Stimulated activated memory B cell treated with anti-CD40 and anti-IgM and Interleukin-4, amounts not matched to agents 10 μg/mL and 1 μg/mL and 100 μg/mL, for 72 hours (primary cell): ENCODE data around the gene MXRA7.

Source experiments
- ATAC-seq: fragments of 150-1000 bp; cut with Tn5 transposase; 2 replicates; pipeline ENCODE4 v1.10.0; 2021
- H3K27ac Mint-ChIP-seq: one replicate; pipeline ENCODE4 v1.8.0; 2022; ENCODE audit warnings: mild to moderate bottlenecking, mixed read lengths
- H3K27me3 Mint-ChIP-seq: one replicate; pipeline ENCODE4 v1.8.0; 2022; ENCODE audit warnings: mixed read lengths
- H3K36me3 Mint-ChIP-seq: one replicate; pipeline ENCODE4 v1.8.0; 2022; ENCODE audit warnings: mixed read lengths
- H3K4me1 Mint-ChIP-seq: one replicate; pipeline ENCODE4 v1.8.0; 2022; ENCODE audit warnings: mixed read lengths
- H3K4me3 Mint-ChIP-seq: one replicate; pipeline ENCODE4 v1.8.0; 2022; ENCODE audit warnings: mild to moderate bottlenecking, moderate library complexity, mixed read lengths
- H3K9me3 Mint-ChIP-seq: one replicate; pipeline ENCODE4 v1.8.0; 2022; ENCODE audit warnings: mixed read lengths

Gene MXRA7

DNA sequence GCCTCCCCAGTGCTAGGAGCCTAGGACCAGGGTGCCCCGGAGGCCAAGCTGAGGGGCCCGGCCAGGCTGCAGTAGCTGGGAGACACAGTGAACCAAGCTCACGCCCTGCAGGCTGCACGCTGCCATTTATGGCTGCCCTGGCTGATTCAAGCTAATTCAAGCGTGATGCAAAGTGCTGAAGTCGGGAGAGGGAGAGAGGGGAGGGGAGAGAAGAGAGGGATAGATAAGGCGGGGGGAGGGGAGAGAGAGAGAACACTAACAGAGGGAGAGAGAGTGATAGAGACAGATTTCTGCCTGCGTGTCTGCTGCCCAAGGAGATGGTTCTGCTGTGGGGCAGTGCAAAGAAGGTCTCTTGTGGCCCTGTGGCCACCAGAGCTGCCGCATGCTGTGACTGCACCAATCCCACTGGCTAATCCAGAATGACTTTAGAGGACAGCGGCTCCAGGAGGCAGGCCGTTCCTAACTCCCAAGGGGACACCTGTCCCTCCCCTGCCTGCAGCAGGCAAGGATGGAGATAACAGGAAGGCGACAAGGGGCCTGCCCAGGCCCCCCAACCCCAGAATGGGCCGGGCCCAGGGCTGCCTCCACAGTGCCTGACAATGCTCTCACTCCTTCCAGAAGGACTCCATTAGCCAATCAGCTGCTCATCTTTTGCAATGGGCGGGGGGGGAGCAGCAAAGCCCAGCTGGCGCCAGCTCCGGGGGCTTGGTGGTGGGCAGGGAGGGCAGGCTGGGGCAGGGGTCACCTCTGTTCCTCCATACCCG is 12.9 kb downstream of the MXRA7 start:
- H3K4me3 Mint-ChIP-seq = no peak overlapping the region

DNA sequence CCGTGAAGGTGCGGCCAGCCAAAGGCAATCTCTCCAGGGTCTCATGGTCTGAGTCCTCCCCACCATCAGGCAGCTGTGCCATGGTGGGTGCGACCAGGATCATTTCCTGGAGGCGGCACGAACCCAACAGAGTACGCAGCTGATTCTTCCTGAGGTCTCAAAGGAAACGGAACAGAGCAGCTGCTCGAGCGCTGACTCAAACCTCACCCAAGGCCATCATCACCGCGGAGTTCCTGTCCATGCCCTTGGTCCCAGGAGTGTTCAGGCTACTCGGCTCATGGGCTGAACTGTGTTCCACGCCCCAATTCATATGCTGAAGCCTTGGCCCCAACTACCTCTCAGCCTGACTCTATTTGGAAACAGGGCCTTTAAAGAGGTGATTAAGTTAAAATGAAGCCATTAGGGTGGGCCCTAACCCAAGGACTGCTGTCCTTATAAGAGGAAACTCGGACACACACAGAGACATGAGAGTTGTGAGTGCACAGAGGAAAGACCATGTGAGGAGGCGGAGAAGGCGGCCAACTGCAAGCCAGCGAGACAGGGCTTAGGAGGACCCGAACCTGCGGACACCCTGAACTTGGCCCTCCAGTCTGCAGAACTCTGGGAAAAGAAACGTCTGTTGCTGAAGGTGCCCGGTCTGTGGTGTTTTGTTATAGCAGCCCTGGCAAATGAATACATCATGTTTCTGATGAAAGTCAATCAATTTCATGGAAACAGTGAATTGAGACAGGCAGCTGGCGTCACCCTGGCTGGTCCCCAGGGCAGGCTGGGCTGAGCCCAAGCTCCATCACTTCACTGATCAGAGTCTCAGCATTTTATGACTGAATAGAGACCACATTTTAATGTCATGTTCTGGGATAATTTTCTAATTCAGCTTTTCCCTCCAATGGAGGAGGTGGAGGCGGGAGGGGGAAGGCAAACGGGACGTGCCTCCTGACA is 13.7 kb downstream of the MXRA7 start:
- no peaks in the 10 kb centered on the region for H3K36me3 Mint-ChIP-seq
- H3K27me3 Mint-ChIP-seq = peaks cover 42% of the 10 kb centered on the region
- H3K4me1 Mint-ChIP-seq = peaks cover 33% of the 10 kb centered on the region
- peak; percentile 90 for ATAC-seq
- H3K4me3 Mint-ChIP-seq = peak overlapping the region; percentile 3
- no peaks in the 10 kb centered on the region for H3K9me3 Mint-ChIP-seq
- no peak overlapping the region for H3K27ac Mint-ChIP-seq

More for the DNA sequence above, 12.9 kb downstream of the MXRA7 start:
- H3K9me3 Mint-ChIP-seq = no peaks in the 10 kb centered on the region
- no peak overlapping the region for H3K27ac Mint-ChIP-seq
- H3K27me3 Mint-ChIP-seq = peaks cover 42% of the 10 kb centered on the region
- no peak for ATAC-seq
- H3K36me3 Mint-ChIP-seq = no peaks in the 10 kb centered on the region
- H3K4me1 Mint-ChIP-seq = peaks cover 33% of the 10 kb centered on the region

DNA sequence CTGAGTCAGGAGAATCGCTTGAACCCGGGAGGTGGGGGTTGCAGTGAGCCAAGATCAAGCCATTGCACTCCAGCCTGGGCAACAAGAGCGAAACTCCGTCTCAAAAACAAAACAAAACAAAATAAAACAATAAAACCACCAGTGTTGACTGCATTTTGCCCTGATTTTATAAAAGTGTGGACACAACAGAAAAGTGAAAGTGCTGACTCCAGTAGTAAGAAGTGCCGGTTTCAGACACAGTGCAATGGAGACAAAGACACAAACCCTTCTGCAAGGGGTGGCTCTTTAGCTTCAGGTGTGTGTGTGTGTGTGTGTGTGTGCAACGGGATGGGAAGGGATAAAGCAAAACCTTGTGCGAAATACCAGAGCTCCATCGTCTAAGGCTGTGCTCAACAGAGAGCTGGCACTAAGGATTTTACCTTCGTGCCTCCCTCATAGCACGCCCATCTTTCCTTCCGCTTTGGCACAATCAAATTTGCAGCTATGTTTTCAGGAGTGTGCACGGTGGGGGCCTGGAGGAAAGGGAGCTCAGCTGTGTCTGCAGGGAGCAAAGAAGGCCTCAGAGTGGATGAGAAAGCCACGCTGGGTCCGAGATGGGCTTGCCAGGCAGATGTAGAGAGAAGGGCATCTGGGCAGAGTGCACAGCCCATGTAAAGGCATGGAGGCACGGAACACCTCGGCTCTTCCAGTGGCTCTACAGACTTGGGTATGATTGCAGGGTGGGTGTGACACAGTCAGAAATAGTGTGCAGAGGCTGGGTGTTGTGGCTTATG is 15.5 kb downstream of the MXRA7 start:
- no peaks in the 10 kb centered on the region for H3K36me3 Mint-ChIP-seq
- no peak overlapping the region for H3K4me3 Mint-ChIP-seq
- H3K27ac Mint-ChIP-seq = no peak overlapping the region
- no peaks in the 10 kb centered on the region for H3K9me3 Mint-ChIP-seq
- peaks cover 27% of the 10 kb centered on the region for H3K4me1 Mint-ChIP-seq
- H3K27me3 Mint-ChIP-seq = peaks cover 42% of the 10 kb centered on the region
- ATAC-seq = no peak

DNA sequence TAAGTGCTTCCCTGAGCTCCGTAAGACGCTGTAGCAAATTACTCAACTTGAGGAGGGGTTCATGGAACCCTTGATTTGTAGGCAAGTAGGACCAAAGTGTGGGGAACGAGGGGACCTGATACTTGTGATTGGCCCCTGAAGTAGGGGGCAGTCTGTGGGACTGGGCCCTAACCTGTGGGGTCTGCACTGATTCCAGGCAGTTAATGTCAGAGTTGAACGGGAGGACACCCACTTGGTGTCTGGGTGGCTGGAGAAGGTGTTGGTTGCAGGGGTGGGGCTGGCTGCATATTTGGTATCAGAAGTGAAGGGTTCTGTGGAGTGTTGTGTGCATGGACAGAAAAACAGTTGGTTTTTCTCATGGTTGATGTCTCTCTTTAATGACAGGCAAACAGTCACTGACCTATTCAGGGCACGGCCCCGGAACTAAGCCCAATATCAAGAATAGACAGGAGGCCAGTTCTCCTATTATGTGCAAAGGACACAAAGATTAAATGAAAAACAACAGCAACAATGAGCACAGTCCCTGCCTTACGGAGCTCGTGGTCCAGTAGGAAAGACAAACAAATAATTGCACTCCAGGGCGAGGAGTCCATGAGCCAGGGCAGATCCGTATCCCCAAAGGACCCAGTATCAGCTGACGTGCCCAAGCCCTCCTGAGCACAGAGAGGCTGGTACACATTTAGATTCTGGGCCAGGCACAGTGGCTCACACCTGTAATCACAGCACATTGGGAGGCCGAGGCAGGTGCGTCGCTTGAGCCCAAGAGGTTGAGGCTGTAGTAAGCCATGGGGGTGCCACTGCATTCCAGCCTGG is 19.2 kb downstream of the MXRA7 start:
- Mint-ChIP-seq H3K36me3 (no peaks in the 10 kb centered on the region), H3K4me1 (peaks cover 14% of the 10 kb centered on the region), H3K9me3 (no peaks in the 10 kb centered on the region), H3K27ac (no peak overlapping the region), H3K27me3 (peaks cover 36% of the 10 kb centered on the region), H3K4me3 (no peak overlapping the region)
- no peak for ATAC-seq

DNA sequence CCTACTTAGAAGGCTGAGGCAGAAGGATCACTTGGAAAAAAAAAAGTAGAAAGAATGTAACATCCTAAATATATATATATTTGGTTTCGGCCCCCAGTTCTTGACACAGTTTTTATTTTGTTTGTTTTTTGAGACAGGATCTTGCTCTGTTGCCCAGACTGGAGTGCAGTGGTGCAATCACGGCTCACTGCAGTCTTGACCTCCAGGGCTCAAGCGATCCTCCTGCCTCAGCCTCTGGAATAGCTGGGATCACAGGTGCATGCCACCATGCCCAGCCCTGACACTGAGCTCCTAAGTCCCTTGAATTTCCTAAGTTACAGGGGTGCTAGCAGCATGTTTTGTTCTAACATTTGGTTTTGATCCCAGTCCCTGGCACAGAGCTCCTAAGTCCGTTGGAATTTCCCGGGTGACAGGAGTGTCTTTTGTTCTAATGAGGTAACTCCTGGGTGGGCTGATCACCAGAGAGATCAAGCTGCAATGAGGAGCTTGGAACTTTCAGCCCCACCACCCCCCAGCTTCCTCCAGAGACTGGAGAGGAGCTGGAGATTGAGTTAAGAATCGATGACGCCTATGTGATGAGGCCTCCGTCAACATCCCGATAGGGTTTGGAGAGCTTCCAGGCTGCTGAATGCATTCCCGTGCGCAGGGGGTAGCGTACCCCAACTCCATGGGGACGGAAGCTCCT is 20.0 kb downstream of the MXRA7 start:
- Mint-ChIP-seq H3K27ac (no peak overlapping the region), H3K4me3 (no peak overlapping the region), H3K27me3 (peaks cover 30% of the 10 kb centered on the region), H3K9me3 (no peaks in the 10 kb centered on the region), H3K4me1 (peaks cover 5% of the 10 kb centered on the region), H3K36me3 (no peaks in the 10 kb centered on the region)
- ATAC-seq = no peak

DNA sequence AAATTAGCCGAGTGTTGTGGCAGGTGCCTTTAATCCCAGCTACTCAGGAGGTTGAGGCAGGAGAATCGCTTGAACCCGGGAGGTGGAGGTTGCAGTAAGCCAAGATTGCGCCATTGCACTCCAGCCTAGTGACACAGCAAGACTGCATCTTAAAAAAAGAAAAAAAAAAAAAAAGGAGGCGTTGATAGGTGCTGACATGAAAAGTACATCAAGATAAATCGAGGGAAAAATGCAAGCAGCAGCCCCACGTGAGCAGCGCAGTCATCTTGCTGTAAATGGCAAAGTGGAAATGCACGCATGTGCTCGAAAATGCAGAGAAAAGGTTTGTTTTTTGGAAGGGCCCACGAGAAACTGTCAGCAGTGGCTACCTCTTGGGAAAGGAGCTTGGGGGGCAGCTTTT is 20.9 kb downstream of the MXRA7 start:
- H3K4me3 Mint-ChIP-seq = no peak overlapping the region
- H3K4me1 Mint-ChIP-seq = no peaks in the 10 kb centered on the region
- H3K9me3 Mint-ChIP-seq = no peaks in the 10 kb centered on the region
- peaks cover 32% of the 10 kb centered on the region for H3K27me3 Mint-ChIP-seq
- no peaks in the 10 kb centered on the region for H3K36me3 Mint-ChIP-seq
- no peak overlapping the region for H3K27ac Mint-ChIP-seq
- ATAC-seq = no peak

DNA sequence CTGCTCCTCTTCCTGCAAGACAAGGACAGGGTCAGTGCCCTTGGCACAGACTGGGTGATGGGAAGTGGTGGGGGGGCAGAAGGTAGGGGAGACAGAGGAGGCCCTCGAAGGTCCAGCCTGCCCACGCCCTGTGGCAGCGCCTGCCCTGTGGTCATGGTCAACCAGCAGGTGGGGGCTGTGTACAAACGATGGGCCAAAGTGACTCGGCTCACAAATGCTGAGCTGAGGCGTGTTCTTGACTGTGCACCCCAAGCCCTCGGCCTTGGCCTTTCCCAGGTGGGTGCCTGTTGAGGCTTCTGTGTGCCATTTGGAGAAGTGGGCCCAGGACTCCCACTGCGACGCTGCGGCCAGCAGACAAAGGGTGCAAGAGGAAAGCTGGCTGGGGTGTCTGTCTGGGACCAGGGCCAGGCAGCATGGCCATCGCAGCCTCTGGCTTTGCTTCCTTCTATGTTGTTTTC is 22.6 kb downstream of the MXRA7 start:
- Mint-ChIP-seq H3K4me1 (no peaks in the 10 kb centered on the region), H3K4me3 (no peak overlapping the region), H3K9me3 (no peaks in the 10 kb centered on the region), H3K27ac (no peak overlapping the region), H3K27me3 (peaks cover 40% of the 10 kb centered on the region), H3K36me3 (no peaks in the 10 kb centered on the region)
- ATAC-seq = no peak

DNA sequence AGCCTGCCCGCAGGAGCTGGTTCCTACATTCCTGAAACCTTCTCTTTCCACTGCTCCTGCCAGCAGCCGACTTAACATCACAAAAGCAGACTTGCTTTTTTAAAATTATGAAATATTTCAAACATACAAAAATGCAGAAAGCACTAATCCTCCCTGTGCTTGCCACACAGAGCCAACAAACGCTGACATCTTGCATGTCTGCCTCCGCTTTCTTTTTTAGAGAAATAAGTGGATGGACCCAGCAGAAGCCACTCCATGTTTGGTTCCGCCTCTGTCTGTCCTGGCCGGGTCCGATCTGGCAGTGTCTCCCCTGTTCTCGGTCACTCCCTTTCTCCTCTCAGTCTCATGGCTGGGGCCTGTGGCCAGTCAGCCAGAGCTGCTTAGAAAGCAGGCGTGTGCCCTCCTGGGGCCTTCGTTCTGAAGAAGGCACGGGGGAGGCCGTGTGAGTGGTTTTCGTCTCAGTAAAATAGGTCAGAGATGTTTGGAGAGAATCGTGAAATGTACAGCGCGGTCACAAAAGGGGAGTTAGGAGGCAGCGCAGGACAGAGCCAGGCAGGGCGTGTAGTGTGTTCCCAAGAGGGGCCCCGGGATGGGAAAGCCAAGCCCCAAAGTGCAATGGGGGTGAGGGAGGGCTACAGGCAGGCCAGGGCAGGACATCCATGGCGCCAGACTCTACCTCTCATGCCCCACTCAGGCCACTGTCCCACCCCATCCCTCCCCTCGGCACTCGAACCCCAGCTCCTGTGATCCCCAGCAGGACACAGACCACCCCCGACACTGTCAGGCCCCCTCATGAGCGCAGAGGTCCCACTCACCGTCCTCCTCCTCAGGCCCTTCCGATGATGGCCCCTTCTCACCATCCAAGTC is 23.2 kb downstream of the MXRA7 start:
- H3K27me3 Mint-ChIP-seq = peaks cover 40% of the 10 kb centered on the region
- no peaks in the 10 kb centered on the region for H3K9me3 Mint-ChIP-seq
- ATAC-seq = no peak
- no peaks in the 10 kb centered on the region for H3K4me1 Mint-ChIP-seq
- no peak overlapping the region for H3K4me3 Mint-ChIP-seq
- no peak overlapping the region for H3K27ac Mint-ChIP-seq
- no peaks in the 10 kb centered on the region for H3K36me3 Mint-ChIP-seq

DNA sequence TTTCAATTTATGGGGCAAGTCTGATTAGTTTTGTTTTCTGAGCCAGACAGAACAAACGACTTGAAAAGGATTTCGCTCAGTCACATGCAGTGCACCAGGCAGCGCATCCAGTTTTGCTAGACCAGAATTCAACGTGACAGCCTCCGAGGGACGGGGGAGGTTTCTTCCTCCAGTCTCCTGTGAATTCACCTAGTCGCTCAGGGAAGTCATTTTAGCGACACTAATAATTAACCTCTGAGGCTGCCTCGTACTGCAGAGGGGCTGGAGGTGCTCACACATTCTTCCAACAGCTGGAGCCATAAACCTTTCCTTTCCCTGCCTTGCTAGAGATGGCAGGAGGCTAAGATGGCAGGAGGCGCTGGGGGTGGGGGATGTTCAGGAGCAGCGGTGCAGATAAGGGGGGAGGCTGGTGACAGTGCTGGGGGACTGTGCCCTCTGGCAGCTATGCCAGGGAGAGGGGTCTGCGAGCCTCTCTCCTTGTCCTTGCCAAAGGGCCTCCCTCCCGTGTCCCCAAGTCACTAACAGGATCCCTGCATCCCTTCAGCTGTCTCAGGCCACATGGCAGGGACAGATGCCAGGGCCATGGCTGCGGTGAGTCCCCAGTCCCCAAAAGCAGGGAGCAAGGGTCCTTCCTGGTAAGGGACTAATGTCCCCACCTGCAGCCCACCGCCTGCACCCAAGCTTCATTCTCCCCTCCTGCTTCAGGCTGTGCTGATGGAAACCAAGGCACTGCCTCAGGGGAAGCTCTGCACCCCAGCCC is 24.0 kb downstream of the MXRA7 start:
- Mint-ChIP-seq H3K36me3 (no peaks in the 10 kb centered on the region), H3K27ac (no peak overlapping the region), H3K9me3 (no peaks in the 10 kb centered on the region)

DNA sequence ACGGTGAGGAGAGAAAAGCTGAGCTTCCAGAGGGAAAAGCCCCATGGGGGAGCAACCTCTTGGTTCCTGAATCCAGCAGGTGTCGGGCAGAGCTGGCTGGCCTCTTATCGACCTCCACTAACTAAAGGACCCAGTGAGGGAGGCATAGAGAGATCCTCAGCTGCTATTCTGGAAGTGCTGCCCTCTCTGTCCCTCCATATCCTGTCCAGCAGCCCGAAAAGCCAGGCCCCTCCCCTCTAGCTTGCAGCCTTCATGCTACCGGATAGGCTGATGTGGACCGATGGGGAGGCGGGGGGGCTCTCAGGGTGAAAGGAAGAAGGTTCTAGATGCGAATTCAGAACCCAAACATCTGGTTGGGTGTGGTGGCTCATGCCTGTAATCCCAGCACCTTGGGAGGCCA is 24.9 kb downstream of the MXRA7 start:
- Mint-ChIP-seq H3K4me1 (no peaks in the 10 kb centered on the region), H3K27me3 (peaks cover 40% of the 10 kb centered on the region), H3K9me3 (no peaks in the 10 kb centered on the region), H3K4me3 (no peak overlapping the region), H3K36me3 (no peaks in the 10 kb centered on the region), H3K27ac (no peak overlapping the region)
- ATAC-seq = no peak

More for the DNA sequence above, 24.0 kb downstream of the MXRA7 start:
- ATAC-seq = no peak
- no peaks in the 10 kb centered on the region for H3K4me1 Mint-ChIP-seq
- peaks cover 40% of the 10 kb centered on the region for H3K27me3 Mint-ChIP-seq
- H3K4me3 Mint-ChIP-seq = no peak overlapping the region

DNA sequence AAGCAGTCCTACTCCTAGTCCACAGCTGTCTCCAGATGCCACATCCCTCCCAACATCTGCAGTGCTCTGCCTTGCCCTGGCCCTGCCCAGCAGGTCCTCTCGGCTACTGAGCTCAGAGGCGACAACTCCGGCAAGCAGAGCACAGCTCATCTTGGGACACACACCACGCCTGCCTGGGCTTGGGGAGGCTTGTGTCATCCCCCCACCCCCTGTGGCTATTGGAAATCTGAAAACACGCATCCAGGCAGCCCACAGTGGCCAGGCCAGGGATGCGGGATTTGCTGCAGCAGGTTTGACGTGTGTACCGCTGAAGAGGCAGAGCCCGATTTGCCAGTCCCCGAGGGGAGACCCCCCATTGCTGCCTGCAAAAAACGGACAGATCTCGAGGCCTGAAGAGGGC is 25.4 kb downstream of the MXRA7 start:
- ATAC-seq = no peak
- Mint-ChIP-seq H3K9me3 (no peaks in the 10 kb centered on the region), H3K4me3 (no peak overlapping the region), H3K27me3 (peaks cover 40% of the 10 kb centered on the region), H3K27ac (no peak overlapping the region), H3K36me3 (no peaks in the 10 kb centered on the region), H3K4me1 (no peaks in the 10 kb centered on the region)

DNA sequence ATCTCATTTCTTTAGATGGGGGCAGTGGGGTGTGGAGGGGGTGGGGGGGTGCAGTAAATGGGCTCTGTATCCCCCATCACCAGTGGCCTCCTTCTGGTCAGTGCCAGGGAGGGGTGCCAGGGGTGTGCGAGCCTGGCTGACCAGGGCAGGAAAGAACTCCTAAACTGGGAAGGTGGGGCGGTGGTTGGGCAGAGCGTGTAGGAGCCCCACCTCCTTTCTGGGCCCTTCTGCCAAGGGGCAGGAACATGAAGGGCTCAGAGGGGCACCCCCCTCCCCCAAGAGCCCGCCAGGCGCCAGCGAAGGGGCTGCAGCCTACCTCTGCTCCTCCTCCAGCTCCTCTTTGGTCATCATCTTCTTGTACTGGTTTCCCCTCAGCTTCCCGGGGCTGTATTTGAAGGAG is 26.0 kb downstream of the MXRA7 start:
- H3K4me3 Mint-ChIP-seq = no peak overlapping the region
- H3K27ac Mint-ChIP-seq = no peak overlapping the region

More for the DNA sequence above, 26.0 kb downstream of the MXRA7 start:
- no peak for ATAC-seq
- Mint-ChIP-seq H3K4me1 (no peaks in the 10 kb centered on the region), H3K27me3 (peaks cover 40% of the 10 kb centered on the region), H3K36me3 (no peaks in the 10 kb centered on the region), H3K9me3 (no peaks in the 10 kb centered on the region)
